SJSA1 (cell line): ENCODE data around the gene TSHR. TPM values are rescaled to one million over a fixed set of nuclear protein-coding genes. Genes with fewer than 3 reads are reported as not detected.

Source experiments
- DNase-seq, 2 experiments: peaks; one replicate each; pipeline ENCODE4 v3.0.0-alpha.2; 2015 to 2020; ENCODE audit warnings: low spot score in 2 of 2, low read depth in 1 of 2
- H3K27ac ChIP-seq: fragments of 250-450 bp; sonication (Bioruptor Pico); 2 replicates; pipeline ENCODE4 v1.5.1; 2020; ENCODE audit warnings: mild to moderate bottlenecking, moderate library complexity
- H3K27me3 ChIP-seq: fragments of 250-450 bp; sonication (Bioruptor Pico); replicated peaks from 2 replicates; pipeline ENCODE4 v1.5.1; 2020; ENCODE audit warnings: mild to moderate bottlenecking, moderate library complexity
- H3K36me3 ChIP-seq: fragments of 250-450 bp; sonication (Bioruptor Pico); 2 replicates; pipeline ENCODE4 v1.5.1; 2020; ENCODE audit warnings: mild to moderate bottlenecking
- H3K4me1 ChIP-seq: fragments of 250-450 bp; sonication (Bioruptor Pico); replicated peaks from 2 replicates; pipeline ENCODE4 v1.6.1; 2021; ENCODE audit warnings: mild to moderate bottlenecking
- H3K4me3 ChIP-seq: fragments of 250-450 bp; sonication (Bioruptor Pico); 2 replicates; pipeline ENCODE4 v1.5.1; 2020; ENCODE audit warnings: mild to moderate bottlenecking
- H3K9me3 ChIP-seq: fragments of 250-450 bp; sonication (Bioruptor Pico); replicated peaks from 2 replicates; pipeline ENCODE4 v1.5.1; 2020; ENCODE audit warnings: mild to moderate bottlenecking
- total RNA-seq: library from RNA; depleted of rRNA; stranded (reverse); fragments of >200 nt; shearing (Covaris generic); gene quantifications from 2 replicates; pipeline ENCODE4 v1.2.3, GENCODE V29; 2014

Gene TSHR
- total RNA-seq, 1 experiment from 2014 or later = not detected

- Histone ChIP-seq H3K9me3 (no peaks in the 10 kb centered on the region), H3K27ac (no peak overlapping the region), H3K4me1 (no peaks in the 10 kb centered on the region), H3K36me3 (no peaks in the 10 kb centered on the region), H3K4me3 (no peak overlapping the region), H3K27me3 (no peaks in the 10 kb centered on the region)
- DNase-seq = no peak
Observed at GRCh38 chr14:81125536-81125935, 170.1 kb downstream of the TSHR start.

- H3K4me3 ChIP-seq = no peak overlapping the region
Observed at GRCh38 chr14:81127785-81128184, 172.4 kb downstream of the TSHR start.

GRCh38 chr14:81129242-81129641 lies 173.8 kb downstream of the TSHR start:
- no peaks in the 10 kb centered on the region for H3K9me3 ChIP-seq
- no peak overlapping the region for H3K27ac ChIP-seq
- no peak overlapping the region for H3K4me3 ChIP-seq
- H3K36me3 ChIP-seq = no peaks in the 10 kb centered on the region
- no peaks in the 10 kb centered on the region for H3K4me1 ChIP-seq
- no peaks in the 10 kb centered on the region for H3K27me3 ChIP-seq
- no peak for DNase-seq

More at GRCh38 chr14:81127785-81128184, 172.4 kb downstream of the TSHR start:
- no peak overlapping the region for H3K27ac ChIP-seq
- H3K9me3 ChIP-seq = no peaks in the 10 kb centered on the region
- no peaks in the 10 kb centered on the region for H3K27me3 ChIP-seq
- no peaks in the 10 kb centered on the region for H3K36me3 ChIP-seq
- H3K4me1 ChIP-seq = no peaks in the 10 kb centered on the region
- no peak for DNase-seq

GRCh38 chr14:81132468-81132867 lies 177.0 kb downstream of the TSHR start:
- Histone ChIP-seq H3K4me1 (no peaks in the 10 kb centered on the region), H3K4me3 (no peak overlapping the region), H3K27ac (no peak overlapping the region), H3K36me3 (no peaks in the 10 kb centered on the region), H3K9me3 (no peaks in the 10 kb centered on the region), H3K27me3 (no peaks in the 10 kb centered on the region)
- DNase-seq = no peak

GRCh38 chr14:81133400-81133799 lies 178.0 kb downstream of the TSHR start:
- Histone ChIP-seq H3K4me1 (no peaks in the 10 kb centered on the region), H3K9me3 (no peaks in the 10 kb centered on the region), H3K4me3 (no peak overlapping the region), H3K27me3 (no peaks in the 10 kb centered on the region), H3K27ac (no peak overlapping the region), H3K36me3 (no peaks in the 10 kb centered on the region)
- no peak for DNase-seq

- Histone ChIP-seq H3K9me3 (no peaks in the 10 kb centered on the region), H3K36me3 (no peaks in the 10 kb centered on the region), H3K4me3 (no peak overlapping the region), H3K27me3 (no peaks in the 10 kb centered on the region), H3K27ac (no peak overlapping the region), H3K4me1 (no peaks in the 10 kb centered on the region)
- DNase-seq = no peak
Observed at GRCh38 chr14:81137316-81137715, 181.9 kb downstream of the TSHR start.

- Histone ChIP-seq H3K4me3 (no peak overlapping the region), H3K27me3 (no peaks in the 10 kb centered on the region), H3K4me1 (no peaks in the 10 kb centered on the region), H3K36me3 (no peaks in the 10 kb centered on the region), H3K9me3 (no peaks in the 10 kb centered on the region), H3K27ac (no peak overlapping the region)
- no peak for DNase-seq
Observed at GRCh38 chr14:81138429-81138828, 183.0 kb downstream of the TSHR start.

- Histone ChIP-seq H3K4me3 (no peak overlapping the region), H3K4me1 (no peaks in the 10 kb centered on the region), H3K27me3 (no peaks in the 10 kb centered on the region), H3K9me3 (no peaks in the 10 kb centered on the region), H3K27ac (no peak overlapping the region), H3K36me3 (no peaks in the 10 kb centered on the region)
- DNase-seq = no peak
Observed at GRCh38 chr14:81141426-81141825, 186.0 kb downstream of the TSHR start.

- Histone ChIP-seq H3K4me3 (no peak overlapping the region), H3K9me3 (no peaks in the 10 kb centered on the region), H3K27ac (no peak overlapping the region)
Observed at GRCh38 chr14:81143793-81144192, 188.4 kb downstream of the TSHR start.

GRCh38 chr14:81144824-81145603 lies 189.6 kb downstream of the TSHR start:
- Histone ChIP-seq H3K27me3 (no peaks in the 10 kb centered on the region), H3K9me3 (no peaks in the 10 kb centered on the region), H3K36me3 (no peaks in the 10 kb centered on the region), H3K27ac (no peak overlapping the region), H3K4me1 (no peaks in the 10 kb centered on the region), H3K4me3 (no peak overlapping the region)
- DNase-seq = no peak

More at GRCh38 chr14:81143793-81144192, 188.4 kb downstream of the TSHR start:
- H3K4me1 ChIP-seq = no peaks in the 10 kb centered on the region
- no peaks in the 10 kb centered on the region for H3K27me3 ChIP-seq
- no peaks in the 10 kb centered on the region for H3K36me3 ChIP-seq
- no peak for DNase-seq

- no peaks in the 10 kb centered on the region for H3K36me3 ChIP-seq
- no peaks in the 10 kb centered on the region for H3K27me3 ChIP-seq
- H3K4me1 ChIP-seq = no peaks in the 10 kb centered on the region
- H3K4me3 ChIP-seq = no peak overlapping the region
- no peak overlapping the region for H3K27ac ChIP-seq
- no peak for DNase-seq
- no peaks in the 10 kb centered on the region for H3K9me3 ChIP-seq
Observed at GRCh38 chr14:81147140-81147897, 191.9 kb downstream of the TSHR start.

GRCh38 chr14:81148635-81149034 lies 193.2 kb downstream of the TSHR start:
- H3K27ac ChIP-seq = no peak overlapping the region
- H3K4me1 ChIP-seq = no peaks in the 10 kb centered on the region
- no peak overlapping the region for H3K4me3 ChIP-seq
- no peaks in the 10 kb centered on the region for H3K9me3 ChIP-seq
- H3K36me3 ChIP-seq = no peaks in the 10 kb centered on the region
- H3K27me3 ChIP-seq = no peaks in the 10 kb centered on the region
- no peak for DNase-seq

GRCh38 chr14:81153187-81153586 lies 197.8 kb downstream of the TSHR start:
- Histone ChIP-seq H3K27ac (no peak overlapping the region), H3K4me1 (no peaks in the 10 kb centered on the region), H3K4me3 (no peak overlapping the region), H3K27me3 (no peaks in the 10 kb centered on the region), H3K9me3 (no peaks in the 10 kb centered on the region), H3K36me3 (no peaks in the 10 kb centered on the region)
- no peak for DNase-seq

- Histone ChIP-seq H3K4me3 (no peak overlapping the region), H3K4me1 (no peaks in the 10 kb centered on the region), H3K9me3 (no peaks in the 10 kb centered on the region), H3K36me3 (no peaks in the 10 kb centered on the region), H3K27me3 (no peaks in the 10 kb centered on the region), H3K27ac (no peak overlapping the region)
- no peak for DNase-seq
Observed at GRCh38 chr14:81157431-81157830, 202.0 kb downstream of the TSHR start.
